ENCODE measurements around the gene CD200R1L. TPM values are rescaled to one million over a fixed set of nuclear protein-coding genes. Genes with fewer than 3 reads are reported as not detected.

CD200R1L gene
- polyA plus RNA-seq, 1 of the 3 experiments (the other 2 are of a cell fraction), result not detected

- H3K27ac ChIP-seq (ENCODE audit: low read depth in 2 of 2, low read length in 1 of 2), result no peak overlapping the region
- CTCF ChIA-PET, result no interaction called here
Observed at GRCh38 chr3:112818289-112818688, 28.4 kb downstream of the CD200R1L start.

GRCh38 chr3:112817797-112818196, 28.9 kb downstream of the CD200R1L start:
- CTCF ChIA-PET, result interaction anchor here (1.6 kb wide), 1 partner anchor 236 kb away, joined by 5 read pairs; no protein-coding TSS in a partner anchor
- DNase-seq, result no peak
- 33% methylated on average over 3 of the region's 3 CpGs for WGBS (ENCODE audit: low lambda C conversion rate)
- H3K36me3 ChIP-seq (replicated peaks in 1 of 2; ENCODE audit: control insufficient read depth in 1 of 2, insufficient read depth in 2 of 2, low read length in 1 of 2), result no peaks in the 10 kb centered on the region
- no peaks in the 10 kb centered on the region for H3K9me3 ChIP-seq
- POLR2A ChIA-PET, result no interaction called here
- no peak overlapping the region for H3K27ac ChIP-seq (ENCODE audit: low read depth in 2 of 2, low read length in 1 of 2)
- TF ChIP-seq GABPA (IDR thresholded peaks at IDR 0.05; ENCODE audit: low read depth) (no peak), TCF12 (IDR thresholded peaks at IDR 0.05) (no peak), POLR2AphosphoS5 (IDR thresholded peaks at IDR 0.05; ENCODE audit: low read depth, low read length) (no peak), RFX5 (IDR thresholded peaks at IDR 0.05; ENCODE audit: low read length) (no peak), TEAD4 (IDR thresholded peaks at IDR 0.05; ENCODE audit: borderline replicate concordance, insufficient read depth) (no peak), FOXJ3 (CRISPR knock-in tag; IDR thresholded peaks at IDR 0.05) (no peak), GATA2 (CRISPR knock-in tag; IDR thresholded peaks at IDR 0.05) (no peak), MEF2A (IDR thresholded peaks at IDR 0.05; ENCODE audit: borderline replicate concordance, low read depth) (no peak), FOXM1 (IDR thresholded peaks at IDR 0.05; ENCODE audit: low read depth) (no peak), MXI1 (IDR thresholded peaks at IDR 0.05; ENCODE audit: low read depth, low read length) (no peak), FOSL2 (IDR thresholded peaks at IDR 0.05; ENCODE audit: borderline replicate concordance, low read depth) (no peak), EP300 (IDR thresholded peaks at IDR 0.05; ENCODE audit: borderline replicate concordance in 1 of 2, low read depth in 1 of 2, low read length in 1 of 2) (no peak), EZH2phosphoT487 (IDR thresholded peaks at IDR 0.05; ENCODE audit: borderline replicate concordance, low read depth) (no peak), SMC3 (IDR thresholded peaks at IDR 0.05; ENCODE audit: low read depth, low read length) (no peak), REST (IDR thresholded peaks at IDR 0.05; ENCODE audit: low read depth, low read length) (no peak), NFIC (IDR thresholded peaks at IDR 0.05; ENCODE audit: borderline replicate concordance) (no peak)
- TF ChIP-seq, protein P1, sequence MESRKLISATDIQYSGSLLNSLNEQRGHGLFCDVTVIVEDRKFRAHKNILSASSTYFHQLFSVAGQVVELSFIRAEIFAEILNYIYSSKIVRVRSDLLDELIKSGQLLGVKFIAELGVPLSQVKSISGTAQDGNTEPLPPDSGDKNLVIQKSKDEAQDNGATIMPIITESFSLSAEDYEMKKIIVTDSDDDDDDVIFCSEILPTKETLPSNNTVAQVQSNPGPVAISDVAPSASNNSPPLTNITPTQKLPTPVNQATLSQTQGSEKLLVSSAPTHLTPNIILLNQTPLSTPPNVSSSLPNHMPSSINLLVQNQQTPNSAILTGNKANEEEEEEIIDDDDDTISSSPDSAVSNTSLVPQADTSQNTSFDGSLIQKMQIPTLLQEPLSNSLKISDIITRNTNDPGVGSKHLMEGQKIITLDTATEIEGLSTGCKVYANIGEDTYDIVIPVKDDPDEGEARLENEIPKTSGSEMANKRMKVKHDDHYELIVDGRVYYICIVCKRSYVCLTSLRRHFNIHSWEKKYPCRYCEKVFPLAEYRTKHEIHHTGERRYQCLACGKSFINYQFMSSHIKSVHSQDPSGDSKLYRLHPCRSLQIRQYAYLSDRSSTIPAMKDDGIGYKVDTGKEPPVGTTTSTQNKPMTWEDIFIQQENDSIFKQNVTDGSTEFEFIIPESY (IDR thresholded peaks at IDR 0.05; ENCODE audit: borderline replicate concordance, low read depth), result no peak
- TF ChIP-seq, protein P2, sequence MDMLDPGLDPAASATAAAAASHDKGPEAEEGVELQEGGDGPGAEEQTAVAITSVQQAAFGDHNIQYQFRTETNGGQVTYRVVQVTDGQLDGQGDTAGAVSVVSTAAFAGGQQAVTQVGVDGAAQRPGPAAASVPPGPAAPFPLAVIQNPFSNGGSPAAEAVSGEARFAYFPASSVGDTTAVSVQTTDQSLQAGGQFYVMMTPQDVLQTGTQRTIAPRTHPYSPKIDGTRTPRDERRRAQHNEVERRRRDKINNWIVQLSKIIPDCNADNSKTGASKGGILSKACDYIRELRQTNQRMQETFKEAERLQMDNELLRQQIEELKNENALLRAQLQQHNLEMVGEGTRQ (IDR thresholded peaks at IDR 0.05; ENCODE audit: borderline replicate concordance, low read depth, low read length), result no peak
- H3K9ac ChIP-seq, result no peak overlapping the region
- H4K20me1 ChIP-seq (ENCODE audit: insufficient read depth), result no peaks in the 10 kb centered on the region
- H3F3A ChIP-seq (replicated peaks; ENCODE audit: insufficient read depth), result no peaks in the 10 kb centered on the region
- H3K79me2 ChIP-seq (ENCODE audit: insufficient read depth), result no peaks in the 10 kb centered on the region
- H3K4me3 ChIP-seq (ENCODE audit: low read depth in 2 of 2, low read length in 1 of 2), result no peak overlapping the region
- H3K9me2 ChIP-seq, result no peaks in the 10 kb centered on the region
- H3K27me3 ChIP-seq (ENCODE audit: insufficient read depth), result no peaks in the 10 kb centered on the region
- H2AFZ ChIP-seq (ENCODE audit: low read depth), result no peak overlapping the region; the same call in 1 of the 2 replicates
- H3K4me1 ChIP-seq (ENCODE audit: control insufficient read depth in 1 of 2, insufficient read depth in 2 of 2, low read depth in 1 of 2, low read length in 1 of 2), result peaks cover 0 to 6% of the 10 kb centered on the region in 2 experiments; a peak in 1 of 4 replicates
- no peak overlapping the region for H3K4me2 ChIP-seq

More at GRCh38 chr3:112818289-112818688, 28.4 kb downstream of the CD200R1L start:
- Histone ChIP-seq H3K4me3 (ENCODE audit: low read depth in 2 of 2, low read length in 1 of 2) (no peak overlapping the region), H3K9me3 (no peaks in the 10 kb centered on the region), H3K27me3 (ENCODE audit: insufficient read depth) (no peaks in the 10 kb centered on the region), H2AFZ (ENCODE audit: low read depth) (no peak overlapping the region), H3K4me1 (ENCODE audit: control insufficient read depth in 1 of 2, insufficient read depth in 2 of 2, low read depth in 1 of 2, low read length in 1 of 2) (peaks cover 0 to 5% of the 10 kb centered on the region in 2 experiments; a peak in 1 of 4 replicates), H3K4me2 (no peak overlapping the region), H4K20me1 (ENCODE audit: insufficient read depth) (no peaks in the 10 kb centered on the region), H3K36me3 (replicated peaks in 1 of 2; ENCODE audit: control insufficient read depth in 1 of 2, insufficient read depth in 2 of 2, low read length in 1 of 2) (no peaks in the 10 kb centered on the region), H3F3A (replicated peaks; ENCODE audit: insufficient read depth) (no peaks in the 10 kb centered on the region), H3K9me2 (no peaks in the 10 kb centered on the region), H3K9ac (no peak overlapping the region), H3K79me2 (ENCODE audit: insufficient read depth) (no peaks in the 10 kb centered on the region)
- POLR2A ChIA-PET, result no interaction called here
- 93% methylated on average over 1 of the region's 1 CpG for WGBS (ENCODE audit: low lambda C conversion rate)
- no peak for TF ChIP-seq USF1 (IDR thresholded peaks at IDR 0.05; ENCODE audit: borderline replicate concordance, low read depth)
- TF ChIP-seq SMC3 (IDR thresholded peaks at IDR 0.05; ENCODE audit: low read depth, low read length), result no peak
- no peak for TF ChIP-seq POLR2AphosphoS5 (IDR thresholded peaks at IDR 0.05; ENCODE audit: low read depth, low read length)
- DNase-seq, result no peak
